ENCODE measurements around the gene RAD51D.

Gene RAD51D

DNA sequence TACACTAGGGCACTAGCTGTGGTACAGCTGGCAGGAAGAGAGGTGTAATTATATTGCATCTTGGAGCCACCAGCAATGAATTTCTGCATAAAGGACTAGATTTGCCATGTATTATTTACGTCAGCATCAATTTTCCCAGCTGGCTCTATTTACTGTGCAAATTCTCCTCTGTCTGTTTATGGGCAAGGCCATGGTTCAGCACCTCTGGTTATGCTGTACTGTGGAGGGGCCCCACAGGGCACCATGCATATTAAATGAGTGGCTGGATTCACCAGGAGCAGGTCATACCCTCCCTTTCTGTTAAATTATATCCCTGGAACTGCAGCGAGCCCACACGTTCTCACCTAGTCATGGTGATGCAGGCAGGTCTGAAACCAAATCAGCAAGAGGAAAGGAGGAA, 19.8 kb downstream of the RAD51D start:
- CTCF ChIA-PET, result interaction anchor here (0.6 to 1.0 kb wide), 2 partner anchors 9 to 84 kb away, joined by 3 to 4 read pairs; no protein-coding TSS in a partner anchor
- POLR2A ChIA-PET, result no interaction called here

GRCh38 chr17:35097776-35098175, 21.9 kb downstream of the RAD51D start:
- Histone ChIP-seq H3K4me3 (ENCODE audit: low read depth, low read length) (no peak overlapping the region), H3K4me1 (ENCODE audit: control insufficient read depth, insufficient read depth, low read length) (no peaks in the 10 kb centered on the region), H3K27ac (ENCODE audit: extremely low read depth, low read depth, low read length) (no peak overlapping the region), H3K36me3 (ENCODE audit: control insufficient read depth in 2 of 2, insufficient read depth in 1 of 2, low read length in 2 of 2) (peaks cover 20 to 43% of the 10 kb centered on the region in 2 experiments; a peak in 2 of 3 replicates), H3K9me3 (ENCODE audit: control insufficient read depth, insufficient read depth, low read depth, low read length) (no peaks in the 10 kb centered on the region)
- POLR2A ChIA-PET, result interaction anchor here (0.9 kb wide), 1 partner anchor 22 kb away, joined by 3 read pairs; the partner anchor contains the start of gene RAD51D
- TF ChIP-seq, protein P1, sequence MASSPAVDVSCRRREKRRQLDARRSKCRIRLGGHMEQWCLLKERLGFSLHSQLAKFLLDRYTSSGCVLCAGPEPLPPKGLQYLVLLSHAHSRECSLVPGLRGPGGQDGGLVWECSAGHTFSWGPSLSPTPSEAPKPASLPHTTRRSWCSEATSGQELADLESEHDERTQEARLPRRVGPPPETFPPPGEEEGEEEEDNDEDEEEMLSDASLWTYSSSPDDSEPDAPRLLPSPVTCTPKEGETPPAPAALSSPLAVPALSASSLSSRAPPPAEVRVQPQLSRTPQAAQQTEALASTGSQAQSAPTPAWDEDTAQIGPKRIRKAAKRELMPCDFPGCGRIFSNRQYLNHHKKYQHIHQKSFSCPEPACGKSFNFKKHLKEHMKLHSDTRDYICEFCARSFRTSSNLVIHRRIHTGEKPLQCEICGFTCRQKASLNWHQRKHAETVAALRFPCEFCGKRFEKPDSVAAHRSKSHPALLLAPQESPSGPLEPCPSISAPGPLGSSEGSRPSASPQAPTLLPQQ (tag by site-specific recombination; IDR thresholded peaks at IDR 0.05), result no peak
- no peak for TF ChIP-seq ZNF664 (tag by site-specific recombination; IDR thresholded peaks at IDR 0.05)
- CTCF ChIA-PET, result interaction anchor here (0.5 to 1.5 kb wide), 3 partner anchors 8 to 245 kb away, joined by 3 to 5 read pairs (median 5); partner anchors contain the start of gene RAD51D

More for the DNA sequence above, 19.8 kb downstream of the RAD51D start:
- TF ChIP-seq ZNF174 (tag by site-specific recombination; IDR thresholded peaks at IDR 0.05) (no peak), ZNF23 (tag by site-specific recombination; IDR thresholded peaks at IDR 0.05; ENCODE audit: borderline replicate concordance) (no peak), ZFP41 (tag by site-specific recombination; IDR thresholded peaks at IDR 0.05; ENCODE audit: borderline replicate concordance) (no peak), ZNF585B (tag by site-specific recombination; IDR thresholded peaks at IDR 0.05) (no peak), OVOL3 (tag by site-specific recombination; IDR thresholded peaks at IDR 0.05) (no peak), ATF2 (tag by site-specific recombination; IDR thresholded peaks at IDR 0.05; ENCODE audit: low read depth) (no peak), TRIM28 (IDR thresholded peaks at IDR 0.05; ENCODE audit: borderline replicate concordance, low read length) (no peak), ZNF621 (tag by site-specific recombination; IDR thresholded peaks at IDR 0.05) (no peak), ZNF449 (tag by site-specific recombination; IDR thresholded peaks at IDR 0.05) (no peak), ZNF138 (tag by site-specific recombination; IDR thresholded peaks at IDR 0.05; ENCODE audit: borderline replicate concordance) (no peak), OSR2 (tag by site-specific recombination; IDR thresholded peaks at IDR 0.05) (no peak), INSM2 (tag by site-specific recombination; IDR thresholded peaks at IDR 0.05) (no peak), KLF10 (tag by site-specific recombination; IDR thresholded peaks at IDR 0.05) (no peak), ZBTB48 (tag by site-specific recombination; IDR thresholded peaks at IDR 0.05) (no peak), ZNF214 (tag by site-specific recombination; IDR thresholded peaks at IDR 0.05; ENCODE audit: borderline replicate concordance) (no peak), ZSCAN23 (tag by site-specific recombination; IDR thresholded peaks at IDR 0.05) (no peak), SCRT1 (tag by site-specific recombination; IDR thresholded peaks at IDR 0.05; ENCODE audit: borderline replicate concordance) (no peak), ZNF776 (tag by site-specific recombination; IDR thresholded peaks at IDR 0.05; ENCODE audit: borderline replicate concordance) (no peak), KLF7 (tag by site-specific recombination; IDR thresholded peaks at IDR 0.05; ENCODE audit: borderline replicate concordance) (no peak)
- no peaks in the 10 kb centered on the region for H3K4me1 ChIP-seq (ENCODE audit: control insufficient read depth, insufficient read depth, low read length)
- no peaks in the 10 kb centered on the region for H3K9me3 ChIP-seq (ENCODE audit: control insufficient read depth, insufficient read depth, low read depth, low read length)
- no peak overlapping the region for H3K27ac ChIP-seq (ENCODE audit: extremely low read depth, low read depth, low read length)
- H3K36me3 ChIP-seq (ENCODE audit: control insufficient read depth in 2 of 2, insufficient read depth in 1 of 2, low read length in 2 of 2), result peaks cover 26 to 59% of the 10 kb centered on the region in 2 experiments
- H3K4me3 ChIP-seq (ENCODE audit: low read depth, low read length), result no peak overlapping the region
